HepG2 (cell line): ENCODE results near the gene PARP15. TPM values are rescaled to one million over a fixed set of nuclear protein-coding genes. Genes with fewer than 3 reads are reported as not detected.
"Not testable (repeated sequence)": the region's sequence is repeated elsewhere in the genome, so short reads cannot be mapped to it uniquely, and the experiment has no call there.

Experiments
- ATAC-seq: fragments of 200-7000 bp; cut with Tn5 transposase; 3 replicates; pipeline ENCODE4 v1.9.1; 2020; ENCODE audit warnings: mild to moderate bottlenecking, moderate library complexity
- BruUV-seq: library from RNA; stranded (reverse); fragments of 400-500 nt; replicated peaks from 2 replicates; lab custom pipeline; 2021; lab: Mats Ljungman, UMichigan
- CTCF ChIA-PET: fragments of 300-600 bp; formaldehyde crosslinking; extraction: SDS; loops from one replicate; lab custom pipeline; 2021; ENCODE audit warnings: low total read pairs, inconsistent platforms, low intra/inter-chr PET ratio; lab: Yijun Ruan, JAX
- POLR2A ChIA-PET: fragments of 350-600 bp; sonication (Branson Sonifier 250); formaldehyde crosslinking; loops from one replicate; lab custom pipeline; 2020; ENCODE audit warnings: antibody characterized with exemption, inconsistent platforms; lab: Yijun Ruan, JAX
- DNase-seq: peaks from one replicate; pipeline ENCODE4 v3.0.0-alpha.2; 2015; ENCODE audit warnings: low spot score
- FAIRE-seq: peaks from 3 replicates; lab custom pipeline; 2011; peaks lifted over from hg19 to GRCh38; lab: Jason Lieb, UNC
- H2AFZ ChIP-seq: one replicate; pipeline ENCODE4 v1.6.1; 2011; ENCODE audit warnings: low read length, inconsistent platforms
- H3K27ac ChIP-seq: fragments of 300-600 bp; 3 replicates; pipeline ENCODE4 v1.8.0; 2011; ENCODE audit warnings: mixed run types, mild to moderate bottlenecking, mixed read lengths, low read length, inconsistent platforms; ENCODE audit not compliant: insufficient read depth; ENCODE audit errors: extremely low read length
- H3K27me3 ChIP-seq, 2 experiments: fragments of 200-600 bp in 1 of 2; 2 replicates in 1 of 2; 3 replicates in 1 of 2; pipeline versions ENCODE4 v1.6.0 to v1.8.0; 2011; ENCODE audit warnings: low read length in 2 of 2, mild to moderate bottlenecking in 2 of 2, moderate library complexity in 2 of 2, inconsistent platforms in 1 of 2; ENCODE audit not compliant: insufficient read depth in 2 of 2, control insufficient read depth in 1 of 2
- H3K36me3 ChIP-seq, 2 experiments: fragments of 200-600 bp in 1 of 2; replicated peaks in 1 of 2; 2 replicates in 1 of 2; 3 replicates in 1 of 2; pipeline versions ENCODE4 v1.5.1 to v1.8.0; 2011; ENCODE audit warnings: low read length in 2 of 2, inconsistent platforms in 1 of 2; ENCODE audit not compliant: insufficient read depth in 2 of 2, control insufficient read depth in 1 of 2
- H3K4me1 ChIP-seq: 2 replicates; pipeline ENCODE4 v1.5.1; 2012; ENCODE audit warnings: low read length, inconsistent platforms; ENCODE audit not compliant: insufficient read depth
- H3K4me2 ChIP-seq: 2 replicates; pipeline ENCODE4 v1.6.0; 2011; ENCODE audit warnings: low read depth, low read length, inconsistent platforms
- H3K4me3 ChIP-seq, 3 experiments: fragments of 200-600 bp in 1 of 3; sonication (generic), shearing (Covaris generic) in 1 of 3; replicated peaks in 1 of 3; 2 replicates each; pipeline ENCODE4 v1.5.1; 2011 to 2016; ENCODE audit warnings: low read length in 3 of 3, inconsistent platforms in 2 of 3, low read depth in 2 of 3, mild to moderate bottlenecking in 2 of 3, control low read depth in 1 of 3, mixed read lengths in 1 of 3; ENCODE audit not compliant: insufficient read depth in 1 of 3
- H3K79me2 ChIP-seq: one replicate; pipeline ENCODE4 v1.6.1; 2011; ENCODE audit warnings: low read length, inconsistent platforms; ENCODE audit not compliant: insufficient read depth
- H3K9ac ChIP-seq: 2 replicates; pipeline ENCODE4 v1.6.0; 2011; ENCODE audit warnings: mild to moderate bottlenecking, low read depth, low read length, inconsistent platforms; ENCODE audit not compliant: insufficient read depth
- H3K9me3 ChIP-seq: 2 replicates; pipeline ENCODE4 v1.5.1; 2012; ENCODE audit warnings: mild to moderate bottlenecking, low read length
- H4K20me1 ChIP-seq: 2 replicates; pipeline ENCODE4 v1.6.0; 2011; ENCODE audit warnings: inconsistent platforms, mild to moderate bottlenecking, low read length, moderate library complexity; ENCODE audit not compliant: insufficient read depth
- ATF2 ChIP-seq: sonication (generic); formaldehyde crosslinking; IDR thresholded peaks from 2 replicates; pipeline ENCODE4 v1.4.0; 2020; ENCODE audit warnings: missing genetic modification reagents
- BRCA1 ChIP-seq: sonication (generic); formaldehyde crosslinking; IDR thresholded peaks from 2 replicates; pipeline ENCODE4 v1.4.0; 2020; ENCODE audit warnings: missing genetic modification reagents
- CBX2 ChIP-seq, 2 experiments: fragments of 200-600 bp in 1 of 2; sonication (generic); formaldehyde crosslinking in 1 of 2; IDR thresholded peaks; 2 replicates each; pipeline versions ENCODE4 v1.7.0 to v1.8.1; 2018 to 2022; ENCODE audit warnings: low read depth in 2 of 2, low read length in 1 of 2, mild to moderate bottlenecking in 1 of 2, missing genetic modification reagents in 1 of 2
- DDIT3 ChIP-seq: sonication (generic); formaldehyde crosslinking; IDR thresholded peaks from 2 replicates; pipeline ENCODE4 v1.4.0; 2020; ENCODE audit warnings: mild to moderate bottlenecking, missing genetic modification reagents
- EEA1 ChIP-seq: sonication (generic); formaldehyde crosslinking; IDR thresholded peaks from 2 replicates; pipeline ENCODE4 v1.5.1; 2020; ENCODE audit warnings: mild to moderate bottlenecking, missing genetic modification reagents, borderline replicate concordance
- HNF4G ChIP-seq, 2 experiments: sonication (generic) in 1 of 2; formaldehyde crosslinking in 1 of 2; IDR thresholded peaks; 2 replicates each; pipeline versions ENCODE4 v1.4.0 to v1.6.1; 2011 to 2020; ENCODE audit warnings: borderline replicate concordance in 2 of 2, low read depth in 2 of 2, mild to moderate bottlenecking in 2 of 2, low read length in 1 of 2, missing genetic modification reagents in 1 of 2, moderate library complexity in 1 of 2
- YEATS4 ChIP-seq: sonication (generic); formaldehyde crosslinking; IDR thresholded peaks from 2 replicates; pipeline ENCODE4 v1.4.0; 2020; ENCODE audit warnings: missing genetic modification reagents, borderline replicate concordance
- ZBTB33 ChIP-seq: sonication (generic); formaldehyde crosslinking; IDR thresholded peaks from 2 replicates; pipeline ENCODE4 v1.4.0; 2020; ENCODE audit warnings: missing genetic modification reagents
- ZNF225 ChIP-seq: sonication (generic); formaldehyde crosslinking; IDR thresholded peaks from 2 replicates; pipeline ENCODE4 v1.4.0; 2020; ENCODE audit warnings: mild to moderate bottlenecking, missing genetic modification reagents
- ZNF253 ChIP-seq: sonication (generic); formaldehyde crosslinking; IDR thresholded peaks from 2 replicates; pipeline ENCODE4 v1.8.0; 2022; ENCODE audit warnings: mild to moderate bottlenecking, missing genetic modification reagents, borderline replicate concordance
- ZNF788 ChIP-seq: sonication (generic); formaldehyde crosslinking; IDR thresholded peaks from 2 replicates; pipeline ENCODE4 v1.5.0; 2020; ENCODE audit warnings: mild to moderate bottlenecking, missing genetic modification reagents, borderline replicate concordance
- WGBS: methylation state at CpG from one replicate; pipeline ENCODE4 v1.1.6; 2017; ENCODE audit warnings: low lambda C conversion rate; 5-methylcytosine and 5-hydroxymethylcytosine counted together
- in situ Hi-C: cut with HindIII; loops from 2 replicates; pipeline ENCODE4 v1.10.0; 2017; ENCODE audit warnings: low pct_unique_long_range_greater_than_20kb; ENCODE audit not compliant: extremely low pct_ligation_motif_present
- intact Hi-C: fragments of 100-400 bp; cut with micrococcal nuclease; formaldehyde crosslinking; loops from one replicate; pipeline ENCODE4 v1.10.0; 2022; ENCODE audit not compliant: unreplicated experiment
- polyA plus RNA-seq, 8 experiments: library from polyadenylated mRNA; depleted of rRNA in 3 of 8; stranded (reverse) in 7 of 8; unstranded in 1 of 8; fragments of >200 nt; fragmentation: Illumina TruSeq in 4 of 8; extraction: Trizol in 4 of 8; gene quantifications; 2 replicates each; pipeline versions ENCODE4 v1.2.1 to v1.2.3, GENCODE V29; 2011 to 2016; ENCODE audit warnings: low read depth in 4 of 8, missing spikeins in 1 of 8, mixed read lengths in 1 of 8; ENCODE audit not compliant: insufficient read depth in 1 of 8
- total RNA-seq, 5 experiments: library from RNA; depleted of rRNA; stranded (reverse); fragments of >200 nt; fragmentation: Illumina TruSeq; extraction: Trizol; gene quantifications; 2 replicates each; pipeline ENCODE4 v1.2.3, GENCODE V29; 2016; ENCODE audit warnings: low read depth in 1 of 5

Gene PARP15
- total and polyA plus RNA-seq, 2 of the 13 experiments (the other 11 are each of a cell fraction or from before 2014, with no cell fraction given): 0.02 TPM; not detected in 1

DNA sequence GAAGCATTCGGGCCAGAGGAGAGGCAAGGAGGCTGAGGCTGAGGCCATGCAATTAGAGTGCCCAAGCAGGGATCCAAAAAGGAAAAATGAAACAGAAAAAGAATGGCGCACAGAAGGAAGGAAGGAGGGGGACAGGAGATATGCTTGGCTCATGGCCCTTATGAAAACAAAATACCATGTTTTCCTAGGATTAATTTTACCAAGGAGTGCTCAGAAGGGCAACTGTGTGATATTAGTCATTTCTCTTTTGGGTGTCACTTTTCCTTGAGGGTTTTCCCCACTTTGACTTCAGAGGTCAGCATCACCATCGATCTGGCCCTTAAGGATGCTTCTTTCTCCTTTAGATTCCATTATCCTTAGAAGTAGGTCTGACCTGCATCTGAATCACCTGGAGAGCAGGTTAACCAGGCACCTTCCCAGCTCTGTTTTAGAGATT, 104.5 kb downstream of the PARP15 start (continued):
- no peak for TF ChIP-seq ATF2

DNA sequence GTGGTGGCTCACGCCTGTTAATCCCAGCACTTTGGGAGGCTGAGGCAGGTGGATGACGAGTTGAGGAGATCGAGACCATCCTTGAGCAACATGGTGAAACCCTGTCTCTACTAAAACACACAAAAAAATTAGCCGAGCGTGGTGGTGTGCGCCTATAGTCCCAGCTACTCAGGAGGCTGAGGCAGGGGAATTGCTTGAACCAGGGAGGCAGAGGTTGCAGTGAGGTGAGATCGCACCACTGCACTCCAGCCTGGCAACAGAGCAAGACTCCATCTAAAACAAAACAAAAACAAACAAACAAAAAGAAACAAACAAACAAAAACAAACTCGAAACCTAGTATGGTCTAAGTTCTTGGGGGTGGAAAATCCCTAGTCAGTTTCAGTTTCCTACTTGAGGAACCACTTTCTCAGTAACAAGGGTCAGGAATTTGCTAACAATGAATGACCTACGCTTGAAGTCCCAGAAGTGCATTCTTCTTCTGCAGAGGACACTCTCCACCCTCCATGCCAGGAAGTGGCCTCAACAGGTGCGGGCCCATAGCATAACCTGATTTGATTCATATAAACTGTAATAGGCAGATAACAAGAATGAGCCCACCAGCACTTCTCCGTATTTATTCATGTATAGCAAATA, 105.4 kb downstream of the PARP15 start:
- H3K4me2 ChIP-seq, BruUV-seq, H3K27me3 ChIP-seq, ATAC-seq, H3K9ac ChIP-seq, H3K9me3 ChIP-seq, H3K79me2 ChIP-seq, POLR2A ChIA-PET, DNase-seq, CTCF ChIA-PET, H3K27ac ChIP-seq, FAIRE-seq, H3K36me3 ChIP-seq, H3K4me3 ChIP-seq, H2AFZ ChIP-seq, H4K20me1 ChIP-seq, intact Hi-C loops: not testable (repeated sequence)
- in situ Hi-C loops: loop anchor here (25.0 kb wide), 1 partner anchor 1121 kb away; the partner anchor contains the start of gene ARGFX
- 97% methylated on average over 11 of the region's 11 CpGs for WGBS
- H3K4me1 ChIP-seq: peaks cover 30% of the 10 kb centered on the region

DNA sequence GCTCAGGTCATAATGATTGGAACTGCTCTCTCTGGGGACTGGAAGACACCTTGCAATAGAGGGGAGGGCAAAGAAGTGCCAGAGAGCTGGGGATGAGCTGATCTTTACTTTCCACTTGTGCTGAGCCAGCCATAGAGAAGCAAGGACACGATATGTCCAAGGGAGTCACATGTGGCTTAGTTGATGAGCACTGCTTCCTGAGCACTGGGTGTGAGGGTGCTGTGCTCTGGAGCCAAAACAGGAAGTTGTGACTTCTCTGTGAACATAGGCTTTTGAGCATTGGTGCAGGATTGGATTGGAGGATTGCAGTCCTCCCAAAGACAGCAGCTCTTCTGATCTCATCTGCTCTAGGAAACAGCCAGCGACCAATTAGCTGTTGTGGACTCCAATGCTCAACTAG, 109.8 kb downstream of the PARP15 start:
- no peaks in the 10 kb centered on the region for H4K20me1 ChIP-seq
- no TSS peak for BruUV-seq
- H3K79me2 ChIP-seq: no peaks in the 10 kb centered on the region
- 91% methylated on average over 2 of the region's 2 CpGs for WGBS
- H3K4me3 ChIP-seq: no peak overlapping the region
- peaks cover 0 to 7% of the 10 kb centered on the region in 2 experiments; a peak in 2 of 5 replicates for H3K36me3 ChIP-seq
- no peak overlapping the region for H3K4me2 ChIP-seq
- no peak for ATAC-seq
- no peak overlapping the region for H2AFZ ChIP-seq
- no peak overlapping the region for H3K27ac ChIP-seq
- no peaks in the 10 kb centered on the region for H3K27me3 ChIP-seq
- ChIA-PET CTCF (no interaction called here), POLR2A (no interaction called here)
- intact Hi-C loops (no loop called here), in situ Hi-C loops (loop anchor here (25.0 kb wide), 1 partner anchor 1125 kb away; the partner anchor contains the start of gene ARGFX)
- H3K9me3 ChIP-seq: no peaks in the 10 kb centered on the region
- no peak for FAIRE-seq
- peaks cover 39% of the 10 kb centered on the region for H3K4me1 ChIP-seq
- DNase-seq: no peak
- no peak overlapping the region for H3K9ac ChIP-seq
- TF ChIP-seq EEA1 (CRISPR knock-in tag): no peak
- TF ChIP-seq ZNF253: no peak
- TF ChIP-seq HNF4G (IDR thresholded peaks at IDR 0.05; ENCODE audit: borderline replicate concordance, low read depth, low read length): no peak
- TF ChIP-seq HNF4G (CRISPR knock-in tag; IDR thresholded peaks at IDR 0.05; ENCODE audit: borderline replicate concordance, low read depth): no peak
- TF ChIP-seq YEATS4: no peak
- no peak for TF ChIP-seq ZNF225
- TF ChIP-seq ZNF788: no peak
- no peak for TF ChIP-seq BRCA1 (CRISPR knock-in tag)
- TF ChIP-seq ZBTB33: no peak
- no peak for TF ChIP-seq CBX2 (IDR thresholded peaks at IDR 0.05; ENCODE audit: low read depth, low read length)
- TF ChIP-seq CBX2 (CRISPR knock-in tag; IDR thresholded peaks at IDR 0.05; ENCODE audit: low read depth): no peak
- no peak for TF ChIP-seq DDIT3 (CRISPR knock-in tag)
